Natural killer cell (primary cell): ENCODE results near the gene CHIC2. TPM values are rescaled to one million over a fixed set of nuclear protein-coding genes. Genes with fewer than 3 reads are reported as not detected.

ENCODE experiments used
- ATAC-seq, 3 donors: fragments of 150-1000 bp in 2 of 3; fragments of 200-7000 bp in 1 of 3; cut with Tn5 transposase; 1 replicate in 1 of 3; 2 replicates in 2 of 3; pipeline ENCODE4 v1.10.0; 2021; ENCODE audit warnings: mild to moderate bottlenecking in 2 of 3, moderate library complexity in 2 of 3
- DNase-seq, 2 donors: peaks; one replicate each; pipeline versions ENCODE4 v3.0.0 to v3.0.0-alpha.2; 2013 to 2021; ENCODE audit warnings: mixed read lengths in 1 of 2
- H3K27ac ChIP-seq: one replicate; pipeline ENCODE4 v1.5.1; 2013; ENCODE audit warnings: mild to moderate bottlenecking, low read length
- H3K27me3 ChIP-seq: one replicate; pipeline ENCODE4 v1.6.1; 2013; ENCODE audit warnings: low read length; ENCODE audit not compliant: control insufficient read depth, insufficient read depth
- H3K36me3 ChIP-seq: one replicate; pipeline ENCODE4 v1.6.1; 2013; ENCODE audit warnings: low read length; ENCODE audit not compliant: control insufficient read depth, insufficient read depth
- H3K4me1 ChIP-seq: one replicate; pipeline ENCODE4 v1.6.1; 2013; ENCODE audit warnings: low read length; ENCODE audit not compliant: control insufficient read depth, insufficient read depth
- H3K4me3 ChIP-seq: one replicate; pipeline ENCODE4 v1.5.1; 2013; ENCODE audit warnings: low read length
- H3K9me3 ChIP-seq: one replicate; pipeline ENCODE4 v1.6.1; 2013; ENCODE audit warnings: low read length; ENCODE audit not compliant: control insufficient read depth, insufficient read depth
- H3K27ac Mint-ChIP-seq, 2 donors: one replicate each; pipeline ENCODE4 v1.8.0; 2022; ENCODE audit warnings: mild to moderate bottlenecking in 2 of 2, mixed read lengths in 2 of 2, moderate library complexity in 1 of 2
- H3K27me3 Mint-ChIP-seq, 2 donors: one replicate each; pipeline ENCODE4 v1.8.0; 2022; ENCODE audit warnings: low read depth in 2 of 2, mixed read lengths in 2 of 2
- H3K36me3 Mint-ChIP-seq: one replicate; pipeline ENCODE4 v1.8.0; 2022; ENCODE audit warnings: mixed read lengths
- H3K4me1 Mint-ChIP-seq, 2 donors: one replicate each; pipeline ENCODE4 v1.8.0; 2022; ENCODE audit warnings: mixed read lengths in 2 of 2
- H3K4me3 Mint-ChIP-seq: one replicate; pipeline ENCODE4 v1.8.0; 2022; ENCODE audit warnings: mild to moderate bottlenecking, moderate library complexity, mixed read lengths
- H3K9me3 Mint-ChIP-seq, 2 donors: one replicate each; pipeline ENCODE4 v1.8.0; 2022; ENCODE audit warnings: mixed read lengths in 2 of 2
- WGBS: methylation state at CpG from one replicate; pipeline ENCODE4 v1.1.7; 2013; ENCODE audit warnings: missing lambda C conversion rate; ENCODE audit not compliant: insufficient coverage; 5-methylcytosine and 5-hydroxymethylcytosine counted together
- intact Hi-C: fragments of 100-400 bp; cut with micrococcal nuclease; formaldehyde crosslinking; loops from one replicate; pipeline ENCODE4 v1.14.2; 2022
- total RNA-seq, 4 donors: library from RNA; stranded (reverse); fragments of 120-200 nt in 1 of 4; gene quantifications; one replicate each; pipeline versions ENCODE4 v1.2.3 to v1.2.4, GENCODE V29; 2013 to 2022
- TF ChIP-seq, protein P1 (sequence below): fragments of 200-600 bp; IDR thresholded peaks from one replicate; pipeline ENCODE4 v1.8.0; 2022; ENCODE audit warnings: antibody characterized with exemption

Gene CHIC2
- total RNA-seq, 3 donors from 2014 or later (not counting 1 experiment from before 2014, with no cell fraction given) = 62.0 to 85.0 (median 79.7) TPM

DNA sequence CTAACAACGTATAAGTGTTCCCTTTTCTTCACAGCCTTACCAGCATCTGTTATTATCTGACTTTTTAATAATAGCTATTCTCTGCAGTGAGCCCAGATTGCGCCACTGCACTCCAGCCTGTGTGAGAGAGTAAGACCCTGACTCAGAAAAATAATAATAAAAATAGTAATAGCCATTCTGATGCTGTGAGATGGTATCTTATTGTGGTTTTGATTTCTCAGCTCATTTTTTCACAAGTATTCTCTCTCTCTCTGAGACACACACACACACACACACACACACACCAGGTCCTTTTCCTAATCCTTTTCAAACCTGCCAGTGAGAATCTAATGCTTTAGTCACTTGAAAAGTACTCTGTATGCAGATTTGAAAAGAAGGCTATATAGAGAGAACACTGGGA lies 89.8 kb downstream of the CHIC2 start:
- Histone ChIP-seq H3K4me1 (no peaks in the 10 kb centered on the region), H3K36me3 (no peaks in the 10 kb centered on the region), H3K9me3 (no peaks in the 10 kb centered on the region), H3K4me3 (no peak overlapping the region), H3K27me3 (no peaks in the 10 kb centered on the region), H3K27ac (no peak overlapping the region)
- no peak for ATAC-seq
- no peak overlapping the region for H3K27ac Mint-ChIP-seq
- H3K36me3 Mint-ChIP-seq = no peaks in the 10 kb centered on the region
- intact Hi-C loops = no loop called here
- no peak for DNase-seq
- H3K27me3 Mint-ChIP-seq = no peaks in the 10 kb centered on the region
- no peak overlapping the region for H3K4me3 Mint-ChIP-seq
- WGBS = 88% methylated on average over 1 of the region's 2 CpGs
- TF ChIP-seq, protein P1, sequence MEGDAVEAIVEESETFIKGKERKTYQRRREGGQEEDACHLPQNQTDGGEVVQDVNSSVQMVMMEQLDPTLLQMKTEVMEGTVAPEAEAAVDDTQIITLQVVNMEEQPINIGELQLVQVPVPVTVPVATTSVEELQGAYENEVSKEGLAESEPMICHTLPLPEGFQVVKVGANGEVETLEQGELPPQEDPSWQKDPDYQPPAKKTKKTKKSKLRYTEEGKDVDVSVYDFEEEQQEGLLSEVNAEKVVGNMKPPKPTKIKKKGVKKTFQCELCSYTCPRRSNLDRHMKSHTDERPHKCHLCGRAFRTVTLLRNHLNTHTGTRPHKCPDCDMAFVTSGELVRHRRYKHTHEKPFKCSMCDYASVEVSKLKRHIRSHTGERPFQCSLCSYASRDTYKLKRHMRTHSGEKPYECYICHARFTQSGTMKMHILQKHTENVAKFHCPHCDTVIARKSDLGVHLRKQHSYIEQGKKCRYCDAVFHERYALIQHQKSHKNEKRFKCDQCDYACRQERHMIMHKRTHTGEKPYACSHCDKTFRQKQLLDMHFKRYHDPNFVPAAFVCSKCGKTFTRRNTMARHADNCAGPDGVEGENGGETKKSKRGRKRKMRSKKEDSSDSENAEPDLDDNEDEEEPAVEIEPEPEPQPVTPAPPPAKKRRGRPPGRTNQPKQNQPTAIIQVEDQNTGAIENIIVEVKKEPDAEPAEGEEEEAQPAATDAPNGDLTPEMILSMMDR = no peak
- peaks cover 0 to 10% of the 10 kb centered on the region in 2 donors for H3K4me1 Mint-ChIP-seq
- H3K9me3 Mint-ChIP-seq = no peaks in the 10 kb centered on the region

DNA sequence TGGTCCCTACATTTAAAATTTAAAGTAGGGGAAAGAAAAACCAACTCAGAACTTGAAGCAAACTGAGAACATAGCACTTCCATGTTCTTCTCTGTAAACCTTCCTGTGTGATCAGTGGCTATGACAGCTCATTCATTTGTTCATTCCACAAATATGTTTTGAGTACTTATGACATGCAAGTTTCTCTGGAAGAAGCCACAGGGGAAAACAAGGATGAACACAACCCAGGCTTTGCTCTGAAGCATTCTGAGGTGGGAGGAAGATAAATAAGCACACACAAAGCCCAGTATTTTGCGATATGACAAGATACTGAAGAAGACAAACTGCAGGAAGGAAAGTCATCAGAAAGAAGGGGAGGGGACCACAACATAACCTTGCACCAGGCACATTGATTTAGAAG lies 96.4 kb downstream of the CHIC2 start:
- H3K9me3 Mint-ChIP-seq = no peaks in the 10 kb centered on the region
- H3K4me1 Mint-ChIP-seq = no peaks in the 10 kb centered on the region
- intact Hi-C loops = no loop called here
- no peak overlapping the region for H3K27ac ChIP-seq
- no peaks in the 10 kb centered on the region for H3K4me1 ChIP-seq
- no peaks in the 10 kb centered on the region for H3K36me3 ChIP-seq
- no peaks in the 10 kb centered on the region for H3K36me3 Mint-ChIP-seq
- TF ChIP-seq, protein P1 = no peak
- no peaks in the 10 kb centered on the region for H3K27me3 ChIP-seq
- no peak overlapping the region for H3K27ac Mint-ChIP-seq
- DNase-seq (no peak), ATAC-seq (no peak)
- no peaks in the 10 kb centered on the region for H3K9me3 ChIP-seq
- H3K4me3 ChIP-seq = no peak overlapping the region
- H3K4me3 Mint-ChIP-seq = no peak overlapping the region
- 100% methylated on average over 1 of the region's 1 CpG for WGBS
- no peaks in the 10 kb centered on the region for H3K27me3 Mint-ChIP-seq

DNA sequence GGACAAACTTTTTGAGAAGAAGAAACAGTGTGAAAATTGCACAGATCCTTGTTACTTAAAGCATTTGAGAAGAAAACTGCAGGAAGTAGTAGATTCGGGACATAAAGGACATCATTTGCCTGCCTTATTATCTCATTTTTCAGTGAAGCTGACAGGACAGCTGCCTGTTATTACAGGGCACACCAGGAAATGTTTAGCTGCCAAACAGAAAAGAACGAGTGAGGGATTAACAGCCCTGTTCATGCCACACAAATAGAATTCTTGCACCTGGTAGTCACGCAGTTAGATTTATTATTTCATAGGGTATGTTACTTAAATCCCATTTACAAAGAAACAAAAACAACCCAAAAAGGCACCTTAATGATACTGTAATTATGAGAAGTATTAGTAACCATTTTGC lies 100.6 kb downstream of the CHIC2 start:
- DNase-seq (no peak), ATAC-seq (no peak)
- Histone ChIP-seq H3K4me1 (no peaks in the 10 kb centered on the region), H3K36me3 (no peaks in the 10 kb centered on the region), H3K9me3 (no peaks in the 10 kb centered on the region), H3K27me3 (no peaks in the 10 kb centered on the region), H3K27ac (no peak overlapping the region), H3K4me3 (no peak overlapping the region)
- TF ChIP-seq, protein P1 = no peak
- Mint-ChIP-seq H3K4me1 (no peaks in the 10 kb centered on the region), H3K9me3 (no peaks in the 10 kb centered on the region), H3K36me3 (no peaks in the 10 kb centered on the region), H3K4me3 (no peak overlapping the region), H3K27ac (no peak overlapping the region), H3K27me3 (no peaks in the 10 kb centered on the region)
- intact Hi-C loops = no loop called here
- 88% methylated on average over 1 of the region's 3 CpGs for WGBS

DNA sequence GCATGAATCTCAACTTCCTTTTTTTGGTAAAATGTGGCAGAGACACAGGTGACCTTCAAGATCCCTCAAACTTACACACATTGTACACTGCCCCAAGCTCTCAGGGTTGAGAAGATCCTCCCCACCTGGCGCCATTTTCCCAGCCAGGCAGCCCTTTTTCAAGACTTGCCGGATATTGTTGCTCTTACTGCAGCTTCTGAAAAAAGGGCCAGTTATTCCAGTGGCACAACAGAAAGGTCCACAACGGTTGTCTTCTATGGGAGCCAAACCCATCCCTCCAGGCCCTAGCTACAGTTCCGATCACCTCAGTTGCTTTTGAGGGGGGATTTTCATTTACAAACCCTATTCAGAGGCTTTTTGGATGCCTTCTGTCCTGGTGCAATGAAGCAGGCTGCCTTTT lies 101.1 kb downstream of the CHIC2 start:
- no peak overlapping the region for H3K4me3 Mint-ChIP-seq
- Histone ChIP-seq H3K27ac (no peak overlapping the region), H3K4me3 (no peak overlapping the region), H3K27me3 (no peaks in the 10 kb centered on the region), H3K9me3 (no peaks in the 10 kb centered on the region), H3K4me1 (no peaks in the 10 kb centered on the region), H3K36me3 (no peaks in the 10 kb centered on the region)
- WGBS = 94% methylated on average over 4 of the region's 4 CpGs
- no peaks in the 10 kb centered on the region for H3K9me3 Mint-ChIP-seq
- no peaks in the 10 kb centered on the region for H3K4me1 Mint-ChIP-seq
- H3K36me3 Mint-ChIP-seq = no peaks in the 10 kb centered on the region
- no peaks in the 10 kb centered on the region for H3K27me3 Mint-ChIP-seq
- DNase-seq (no peak), ATAC-seq (no peak)
- H3K27ac Mint-ChIP-seq = no peak overlapping the region
- intact Hi-C loops = no loop called here
- TF ChIP-seq, protein P1 = no peak
